Right atrium auricular region (tissue), 2 donors: ENCODE measurements around the gene PKP2. TPM values are rescaled to one million over a fixed set of nuclear protein-coding genes. Genes with fewer than 3 reads are reported as not detected.

Source experiments
- DNase-seq: peaks from one replicate; pipeline ENCODE4 v3.0.0-alpha.2; 2019; ENCODE audit warnings: low spot score
- H3K27ac ChIP-seq, 2 donors: fragments of 200-600 bp; sonication (generic); 1 replicate in 1 of 2; 2 replicates in 1 of 2; pipeline ENCODE4 v1.5.1; 2016 to 2019
- H3K27me3 ChIP-seq, 2 donors: fragments of 200-600 bp; sonication (generic); one replicate each; pipeline versions ENCODE4 v1.5.1 to v1.6.0; 2017 to 2019
- H3K36me3 ChIP-seq: fragments of 200-600 bp; sonication (generic); one replicate; pipeline ENCODE4 v1.5.1; 2016
- H3K4me1 ChIP-seq, 2 donors: fragments of 200-600 bp; sonication (generic); one replicate each; pipeline versions ENCODE4 v1.5.1 to v1.6.0; 2017 to 2019
- H3K4me3 ChIP-seq, 2 donors: fragments of 200-600 bp; sonication (generic); 1 replicate in 1 of 2; 2 replicates in 1 of 2; pipeline ENCODE4 v1.5.1; 2017 to 2019; ENCODE audit warnings: mild to moderate bottlenecking in 1 of 2, moderate library complexity in 1 of 2
- H3K9me3 ChIP-seq, 2 donors: fragments of 200-600 bp; sonication (generic); one replicate each; pipeline ENCODE4 v1.5.1; 2019
- CTCF ChIP-seq, 2 donors: fragments of 200-600 bp; sonication (generic); IDR thresholded peaks; one replicate each; pipeline ENCODE4 v1.5.1; 2019; ENCODE audit warnings: antibody characterized with exemption in 2 of 2
- total RNA-seq, 2 donors: library from RNA; depleted of rRNA; stranded (reverse); fragments of >200 nt; gene quantifications; one replicate each; pipeline ENCODE4 v1.1.0, GENCODE V29; 2016

PKP2 gene
- total RNA-seq, 2 donors from 2014 or later: 195 to 271 TPM

DNA sequence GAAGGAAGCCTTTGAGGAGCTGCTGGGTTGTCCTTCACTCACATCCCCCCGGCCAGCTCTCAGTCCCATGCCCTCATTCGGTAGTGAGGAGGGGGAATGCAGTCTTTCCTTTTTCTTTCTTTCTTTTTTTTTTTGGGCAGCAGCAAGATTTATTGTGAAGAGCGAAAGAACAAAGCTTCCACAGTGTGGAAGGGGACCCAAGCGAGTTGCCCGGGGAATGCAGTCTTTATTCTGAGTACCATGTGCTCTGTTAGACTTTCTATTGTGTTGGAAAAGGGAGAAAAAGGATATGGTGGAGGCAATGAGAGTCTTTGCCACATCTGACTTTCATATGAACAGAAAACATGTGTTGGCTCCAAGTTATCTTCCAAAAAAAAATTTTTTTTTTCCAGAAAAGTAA is 111.0 kb downstream of the PKP2 start:
- Histone ChIP-seq H3K9me3 (no peaks in the 10 kb centered on the region), H3K27ac (no peak overlapping the region), H3K27me3 (no peaks in the 10 kb centered on the region), H3K4me1 (no peaks in the 10 kb centered on the region), H3K4me3 (no peak overlapping the region), H3K36me3 (peaks cover 21% of the 10 kb centered on the region)
- DNase-seq: no peak
- TF ChIP-seq CTCF (IDR thresholded peaks at IDR 0.05): no peak

GRCh38 chr12:32783029-32783428 is 113.5 kb downstream of the PKP2 start:
- H3K9me3 ChIP-seq: no peaks in the 10 kb centered on the region
- no peak for DNase-seq
- no peak overlapping the region for H3K4me3 ChIP-seq
- no peaks in the 10 kb centered on the region for H3K4me1 ChIP-seq
- no peak for TF ChIP-seq CTCF (IDR thresholded peaks at IDR 0.05)
- H3K36me3 ChIP-seq: peaks cover under 1% of the 10 kb centered on the region
- no peak overlapping the region for H3K27ac ChIP-seq
- H3K27me3 ChIP-seq: no peaks in the 10 kb centered on the region

- no peak for TF ChIP-seq CTCF (IDR thresholded peaks at IDR 0.05)
- DNase-seq: no peak
Measured at GRCh38 chr12:32780071-32780470, 116.5 kb downstream of the PKP2 start.

DNA sequence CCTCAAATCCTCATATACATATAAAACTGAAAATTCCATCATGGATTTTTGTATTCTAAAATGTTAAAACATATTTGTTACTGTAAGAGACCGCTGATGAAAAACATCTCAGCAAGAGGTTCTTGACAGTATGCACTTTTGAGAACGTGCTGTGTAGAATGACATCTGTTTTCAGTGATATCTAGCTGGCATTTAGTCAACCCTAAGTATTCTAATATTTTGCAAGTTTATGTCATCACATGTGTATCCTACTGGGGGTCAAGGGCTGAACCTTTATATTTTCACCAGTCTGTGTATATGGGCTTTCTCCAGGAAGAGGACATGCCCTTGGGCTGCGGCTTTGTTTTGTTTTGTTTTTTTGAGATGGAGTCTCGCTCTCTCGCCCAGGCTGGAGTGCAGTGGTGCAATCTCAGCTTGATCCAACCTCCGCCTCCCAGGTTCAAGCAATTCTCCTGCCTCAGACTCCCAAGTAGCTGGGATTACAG is 118.8 kb downstream of the PKP2 start:
- no peak for TF ChIP-seq CTCF (IDR thresholded peaks at IDR 0.05)
- no peaks in the 10 kb centered on the region for H3K4me1 ChIP-seq
- no peaks in the 10 kb centered on the region for H3K36me3 ChIP-seq
- H3K4me3 ChIP-seq: no peak overlapping the region
- no peaks in the 10 kb centered on the region for H3K9me3 ChIP-seq
- H3K27ac ChIP-seq: no peak overlapping the region
- no peak for DNase-seq
- H3K27me3 ChIP-seq: no peaks in the 10 kb centered on the region

More at GRCh38 chr12:32780071-32780470, 116.5 kb downstream of the PKP2 start:
- Histone ChIP-seq H3K4me1 (no peaks in the 10 kb centered on the region), H3K9me3 (no peaks in the 10 kb centered on the region), H3K4me3 (no peak overlapping the region), H3K27me3 (no peaks in the 10 kb centered on the region), H3K27ac (no peak overlapping the region), H3K36me3 (no peaks in the 10 kb centered on the region)

DNA sequence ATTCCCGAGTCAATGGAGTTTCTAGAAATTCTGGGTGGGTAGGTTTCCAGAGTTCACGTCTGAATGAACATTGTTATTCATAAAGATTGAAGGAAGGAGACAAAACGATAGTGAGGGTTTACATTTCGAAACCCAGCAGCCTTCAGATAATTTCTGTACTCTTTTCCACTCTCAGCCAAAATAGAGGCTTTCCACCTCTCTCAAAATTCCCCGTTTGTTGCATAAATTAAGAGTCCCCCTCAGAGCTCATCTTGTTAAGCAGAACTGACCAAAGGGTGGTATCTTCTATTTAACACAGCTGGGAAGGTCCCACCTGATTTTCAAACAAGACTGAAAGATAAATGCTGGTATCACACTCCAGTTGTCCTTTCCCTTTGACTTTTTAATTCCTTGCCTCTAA is 119.4 kb downstream of the PKP2 start:
- no peak for DNase-seq
- H3K36me3 ChIP-seq: no peaks in the 10 kb centered on the region
- H3K27ac ChIP-seq: no peak overlapping the region
- no peaks in the 10 kb centered on the region for H3K9me3 ChIP-seq
- no peak for TF ChIP-seq CTCF (IDR thresholded peaks at IDR 0.05)
- H3K27me3 ChIP-seq: no peaks in the 10 kb centered on the region
- no peaks in the 10 kb centered on the region for H3K4me1 ChIP-seq
- no peak overlapping the region for H3K4me3 ChIP-seq

DNA sequence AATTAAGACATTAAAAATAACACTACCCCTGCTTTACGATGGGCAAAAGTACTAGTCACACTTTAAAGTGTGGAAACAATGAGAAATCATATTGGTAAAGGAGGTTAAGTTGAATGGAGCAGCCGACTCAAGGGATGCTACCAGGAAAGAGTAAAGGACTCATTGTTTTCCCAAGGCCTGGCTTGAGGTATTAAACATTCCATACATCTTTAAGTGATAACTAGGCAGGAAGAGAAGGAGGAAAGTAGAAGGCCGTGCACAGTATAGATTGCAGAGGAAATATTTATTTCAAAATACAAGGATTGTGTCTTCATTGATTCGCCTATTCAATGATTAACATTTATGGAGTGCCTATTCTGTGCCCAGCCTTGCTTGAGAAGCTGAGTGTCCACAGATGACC is 120.3 kb downstream of the PKP2 start:
- no peaks in the 10 kb centered on the region for H3K27me3 ChIP-seq
- H3K27ac ChIP-seq: no peak overlapping the region
- H3K4me1 ChIP-seq: no peaks in the 10 kb centered on the region
- H3K4me3 ChIP-seq: no peak overlapping the region
- no peaks in the 10 kb centered on the region for H3K9me3 ChIP-seq
- DNase-seq: no peak
- no peak for TF ChIP-seq CTCF (IDR thresholded peaks at IDR 0.05)
- no peaks in the 10 kb centered on the region for H3K36me3 ChIP-seq
